Caco-2 (cell line): ENCODE data around the gene LIMS2. TPM values are rescaled to one million over a fixed set of nuclear protein-coding genes. Genes with fewer than 3 reads are reported as not detected.

Experiments used
- Bru-seq: library from RNA; stranded (reverse); fragments of 400-500 nt; gene quantifications from one replicate; lab custom pipeline; 2021; lab: Mats Ljungman, UMichigan
- BruChase-seq, 2 experiments: library from RNA; stranded (reverse); fragments of 400-500 nt; gene quantifications; one replicate each; lab custom pipeline; 2021; lab: Mats Ljungman, UMichigan
- BruUV-seq: library from RNA; stranded (reverse); fragments of 400-500 nt; replicated peaks from 2 replicates; lab custom pipeline; 2021; lab: Mats Ljungman, UMichigan
- CTCF ChIA-PET: fragments of 300-600 bp; sonication (Branson Sonifier 250); formaldehyde crosslinking; loops from one replicate; lab custom pipeline; 2022; ENCODE audit warnings: antibody characterized with exemption; lab: Charles Lee
- POLR2A ChIA-PET: fragments of 300-600 bp; sonication (Branson Sonifier 250); formaldehyde crosslinking; loops from one replicate; lab custom pipeline; 2022; ENCODE audit warnings: antibody characterized with exemption; lab: Charles Lee
- DNase-seq, 2 experiments: peaks; one replicate each; pipeline versions ENCODE4 v3.0.0 to v3.0.0-alpha.2; 2020 to 2022
- H3K27me3 ChIP-seq: replicated peaks from 2 replicates; pipeline ENCODE4 v1.6.0; 2011; ENCODE audit warnings: low read length; ENCODE audit not compliant: control insufficient read depth, insufficient read depth
- H3K36me3 ChIP-seq: 2 replicates; pipeline ENCODE4 v1.5.1; 2011; ENCODE audit warnings: low read length; ENCODE audit not compliant: control insufficient read depth, insufficient read depth
- H3K4me1 ChIP-seq: fragments of 250-450 bp; sonication (Bioruptor Pico); 2 replicates; pipeline ENCODE4 v1.5.1; 2020; ENCODE audit warnings: mild to moderate bottlenecking
- H3K4me3 ChIP-seq: 2 replicates; pipeline ENCODE4 v1.5.1; 2011; ENCODE audit warnings: low read depth, mild to moderate bottlenecking, control low read depth, low read length
- H3K9me3 ChIP-seq: fragments of 250-450 bp; sonication (Bioruptor Pico); 2 replicates; pipeline ENCODE4 v1.5.1; 2020; ENCODE audit warnings: mild to moderate bottlenecking, moderate library complexity
- H3K27ac Mint-ChIP-seq: one replicate; pipeline ENCODE4 v1.8.0; 2022; ENCODE audit warnings: mixed read lengths; ENCODE audit not compliant: unreplicated experiment
- H3K27me3 Mint-ChIP-seq: one replicate; pipeline ENCODE4 v1.8.0; 2022; ENCODE audit warnings: mixed read lengths; ENCODE audit not compliant: insufficient read depth, unreplicated experiment
- H3K36me3 Mint-ChIP-seq: one replicate; pipeline ENCODE4 v1.8.0; 2022; ENCODE audit warnings: mild to moderate bottlenecking, mixed read lengths; ENCODE audit not compliant: insufficient read depth, unreplicated experiment
- H3K4me1 Mint-ChIP-seq: one replicate; pipeline ENCODE4 v1.8.0; 2022; ENCODE audit warnings: low read depth, mixed read lengths; ENCODE audit not compliant: unreplicated experiment
- H3K4me3 Mint-ChIP-seq: one replicate; pipeline ENCODE4 v1.8.0; 2022; ENCODE audit warnings: mild to moderate bottlenecking, moderate library complexity, mixed read lengths; ENCODE audit not compliant: unreplicated experiment
- H3K9me3 Mint-ChIP-seq: one replicate; pipeline ENCODE4 v1.8.0; 2022; ENCODE audit warnings: mixed read lengths; ENCODE audit not compliant: unreplicated experiment
- CTCF ChIP-seq, 2 experiments: fragments of 200-600 bp in 1 of 2; IDR thresholded peaks; 1 replicate in 1 of 2; 2 replicates in 1 of 2; pipeline versions ENCODE4 v1.5.1 to v1.8.0; 2011 to 2022; ENCODE audit warnings: antibody characterized with exemption in 1 of 2, control low read depth in 1 of 2, inconsistent platforms in 1 of 2, low read depth in 1 of 2, low read length in 1 of 2, mild to moderate bottlenecking in 1 of 2, moderate library complexity in 1 of 2; ENCODE audit not compliant: insufficient read depth in 1 of 2, severe bottlenecking in 1 of 2, unreplicated experiment in 1 of 2
- intact Hi-C: fragments of 100-400 bp; cut with micrococcal nuclease; formaldehyde crosslinking; loops from one replicate; pipeline ENCODE4 v1.10.0; 2022; ENCODE audit not compliant: unreplicated experiment
- long read RNA-seq: library from polyadenylated mRNA; stranded (forward); transcript quantifications from one replicate; pipeline ENCODE4 v2.0.0, GENCODE V29; 2022
- total RNA-seq: library from RNA; stranded (reverse); gene quantifications from 2 replicates; pipeline ENCODE4 v1.2.3, GENCODE V29; 2022

LIMS2 gene
- total RNA-seq (9.6 and 10.0 TPM in 2 replicates), Bru-seq, nascent RNA (percentile 38 among the genes with signal in this experiment), BruChase-seq, experiment 1, labeled RNA remaining after a 2-hour chase (percentile 52 among the genes with signal in this experiment), BruChase-seq, experiment 2, labeled RNA remaining after a 6-hour chase (percentile 46 among the genes with signal in this experiment)
- long read RNA-seq, partial matches to known transcripts, result 4 of 6 reads
- long read RNA-seq, other reads (novel, unspliced or antisense), result 2 of 6 reads

- TF ChIP-seq CTCF (IDR thresholded peaks at IDR 0.05; ENCODE audit: insufficient read depth in 1 of 2, low read depth in 1 of 2, low read length in 1 of 2, severe bottlenecking in 1 of 2, unreplicated experiment in 1 of 2), result peak in 1 of 2 experiments; percentile 36
- intact Hi-C loops, result loop anchor here (1.0 kb wide), 2 partner anchors 26 to 84 kb away; no protein-coding TSS in a partner anchor
- H3K4me3 ChIP-seq, result peak within 1 kb of the TSS; percentile 56
- H3K9me3 ChIP-seq, result no peaks in the 10 kb centered on the region
- Mint-ChIP-seq H3K36me3 (no peaks in the 10 kb centered on the region), H3K4me1 (no peaks in the 10 kb centered on the region), H3K27ac (no peak within 1 kb of the TSS), H3K27me3 (peaks cover 8% of the 10 kb centered on the region), H3K4me3 (peak within 1 kb of the TSS; percentile 83), H3K9me3 (no peaks in the 10 kb centered on the region)
- ChIA-PET POLR2A (interaction anchor here (1.7 to 2.0 kb wide), 2 partner anchors 25 to 149 kb away, joined by 11 read pairs; partner anchors contain the start of gene IWS1), CTCF (interaction anchor here (0.6 to 2.0 kb wide), 6 partner anchors 10 to 478 kb away, joined by 3 to 23 read pairs (median 5); partner anchors contain the start of gene SFT2D3)
- peaks cover 6% of the 10 kb centered on the region; the same call in 1 of the 2 replicates for H3K4me1 ChIP-seq
- peak; percentile 67 to 74 for DNase-seq
- peaks cover 1% of the 10 kb centered on the region; the same call in 1 of the 2 replicates for H3K27me3 ChIP-seq
- BruUV-seq, result no TSS peak
- no peaks in the 10 kb centered on the region for H3K36me3 ChIP-seq
Measured at GRCh38 chr2:127675331-127676261, at the start of gene LIMS2. LIMS2 (minus strand) TSS chr2:127675530; CDS start chr2:127675024, 506 bp downstream.

GRCh38 chr2:127722807-127723206 is 47.5 kb upstream of the LIMS2 start:
- POLR2A ChIA-PET, result no interaction called here
- no peaks in the 10 kb centered on the region for H3K27me3 Mint-ChIP-seq
- H3K27me3 ChIP-seq, result no peaks in the 10 kb centered on the region
- peaks cover 74% of the 10 kb centered on the region for H3K36me3 Mint-ChIP-seq
- DNase-seq, result no peak
- no peak overlapping the region for H3K4me3 Mint-ChIP-seq
- BruUV-seq, result no TSS peak
- no peak overlapping the region for H3K4me3 ChIP-seq
- no peak overlapping the region for H3K27ac Mint-ChIP-seq
- no peak for TF ChIP-seq CTCF (IDR thresholded peaks at IDR 0.05; ENCODE audit: insufficient read depth in 1 of 2, low read depth in 1 of 2, low read length in 1 of 2, severe bottlenecking in 1 of 2, unreplicated experiment in 1 of 2)
- H3K4me1 Mint-ChIP-seq, result no peaks in the 10 kb centered on the region
- no peaks in the 10 kb centered on the region for H3K9me3 ChIP-seq
- CTCF ChIA-PET, result no interaction called here
- no peaks in the 10 kb centered on the region for H3K4me1 ChIP-seq
- intact Hi-C loops, result no loop called here
- H3K36me3 ChIP-seq, result peaks cover 4% of the 10 kb centered on the region
- no peaks in the 10 kb centered on the region for H3K9me3 Mint-ChIP-seq

GRCh38 chr2:127721978-127722355 is 46.6 kb upstream of the LIMS2 start:
- H3K4me1 Mint-ChIP-seq, result no peaks in the 10 kb centered on the region
- H3K27ac Mint-ChIP-seq, result no peak overlapping the region
- intact Hi-C loops, result no loop called here
- H3K4me3 Mint-ChIP-seq, result no peak overlapping the region
- Histone ChIP-seq H3K9me3 (no peaks in the 10 kb centered on the region), H3K4me1 (no peaks in the 10 kb centered on the region), H3K27me3 (no peaks in the 10 kb centered on the region), H3K4me3 (no peak overlapping the region), H3K36me3 (peaks cover 4% of the 10 kb centered on the region)
- POLR2A ChIA-PET, result no interaction called here
- no peak for DNase-seq
- H3K36me3 Mint-ChIP-seq, result peaks cover 73% of the 10 kb centered on the region
- no peaks in the 10 kb centered on the region for H3K27me3 Mint-ChIP-seq
- CTCF ChIA-PET, result no interaction called here
- no TSS peak for BruUV-seq
- H3K9me3 Mint-ChIP-seq, result no peaks in the 10 kb centered on the region
- no peak for TF ChIP-seq CTCF (IDR thresholded peaks at IDR 0.05; ENCODE audit: insufficient read depth in 1 of 2, low read depth in 1 of 2, low read length in 1 of 2, severe bottlenecking in 1 of 2, unreplicated experiment in 1 of 2)
